CD4-positive, alpha-beta memory T cell (primary cell): ENCODE measurements around the gene CACNA2D2. TPM values are rescaled to one million over a fixed set of nuclear protein-coding genes. Genes with fewer than 3 reads are reported as not detected.

ENCODE experiments used
- CTCF ChIA-PET: fragments of 350-600 bp; sonication (Branson Sonifier 250); formaldehyde crosslinking; loops from one replicate; lab custom pipeline; 2021; ENCODE audit warnings: inconsistent platforms; ENCODE audit not compliant: partially characterized antibody; lab: Charles Lee
- POLR2A ChIA-PET: fragments of 350-600 bp; sonication (Branson Sonifier 250); formaldehyde crosslinking; loops from one replicate; lab custom pipeline; 2021; ENCODE audit not compliant: partially characterized antibody; lab: Charles Lee
- DNase-seq, 5 donors: peaks; one replicate each; pipeline versions ENCODE4 v3.0.0 to v3.0.0-alpha.2; 2020 to 2022; ENCODE audit warnings: mixed read lengths in 1 of 5
- H3K27ac ChIP-seq: one replicate; pipeline ENCODE4 v1.7.0; 2013; ENCODE audit warnings: low read depth, low read length
- H3K27me3 ChIP-seq: 2 replicates; pipeline ENCODE4 v1.7.0; 2013; ENCODE audit warnings: mild to moderate bottlenecking, low read length, moderate library complexity; ENCODE audit not compliant: insufficient read depth
- H3K36me3 ChIP-seq: 2 replicates; pipeline ENCODE4 v1.7.0; 2013; ENCODE audit warnings: mild to moderate bottlenecking, low read length, moderate library complexity; ENCODE audit not compliant: insufficient read depth
- H3K4me1 ChIP-seq: 2 replicates; pipeline ENCODE4 v1.7.0; 2013; ENCODE audit warnings: mild to moderate bottlenecking, low read length, moderate library complexity; ENCODE audit not compliant: insufficient read depth
- H3K4me3 ChIP-seq, 2 donors: one replicate each; pipeline ENCODE4 v1.7.0; 2013; ENCODE audit warnings: low read length in 2 of 2, mild to moderate bottlenecking in 1 of 2
- H3K9me3 ChIP-seq, 2 donors: one replicate each; pipeline ENCODE4 v1.7.0; 2013; ENCODE audit warnings: low read length in 2 of 2, control low read depth in 1 of 2; ENCODE audit not compliant: control insufficient read depth in 1 of 2
- H3K27ac Mint-ChIP-seq, 7 donors: one replicate each; pipeline ENCODE4 v1.8.0; 2020 to 2021; ENCODE audit warnings: mixed read lengths in 7 of 7, mild to moderate bottlenecking in 6 of 7, inconsistent platforms in 3 of 7, moderate library complexity in 3 of 7
- H3K27me3 Mint-ChIP-seq, 2 donors: one replicate each; pipeline ENCODE4 v1.8.0; 2020 to 2021; ENCODE audit warnings: mixed read lengths in 2 of 2
- H3K36me3 Mint-ChIP-seq, 2 donors: one replicate each; pipeline ENCODE4 v1.8.0; 2020 to 2021; ENCODE audit warnings: mixed read lengths in 2 of 2, inconsistent platforms in 1 of 2, mild to moderate bottlenecking in 1 of 2
- H3K4me1 Mint-ChIP-seq, 4 donors: one replicate each; pipeline ENCODE4 v1.8.0; 2020 to 2021; ENCODE audit warnings: mixed read lengths in 4 of 4, mild to moderate bottlenecking in 1 of 4
- H3K4me3 Mint-ChIP-seq, 8 donors: one replicate each; pipeline ENCODE4 v1.8.0; 2020 to 2021; ENCODE audit warnings: mixed read lengths in 8 of 8, mild to moderate bottlenecking in 7 of 8, moderate library complexity in 6 of 8, inconsistent platforms in 3 of 8
- H3K9me3 Mint-ChIP-seq, 8 donors: one replicate each; pipeline ENCODE4 v1.8.0; 2020 to 2021; ENCODE audit warnings: mixed read lengths in 8 of 8, mild to moderate bottlenecking in 5 of 8, inconsistent platforms in 3 of 8, moderate library complexity in 1 of 8
- intact Hi-C: fragments of 100-400 bp; cut with micrococcal nuclease; formaldehyde crosslinking; loops from one replicate; pipeline ENCODE4 v1.15.1; 2023
- polyA plus RNA-seq, 2 donors: library from polyadenylated mRNA; unstranded; fragments of 300-500 nt; fragmentation: Illumina TruSeq; gene quantifications; one replicate each; pipeline ENCODE4 v1.2.3, GENCODE V29; 2021
- total RNA-seq, 2 experiments: library from RNA; stranded (reverse); gene quantifications; one replicate each; pipeline ENCODE4 v1.2.3, GENCODE V29; 2021

Gene CACNA2D2
- total and polyA plus RNA-seq, 4 experiments from 2014 or later: 0.24 to 1.9 (median 1.7) TPM; not detected in 1

GRCh38 chr3:50354186-50354764, 149.2 kb downstream of the CACNA2D2 start:
- Histone ChIP-seq H3K36me3 (peaks cover 34% of the 10 kb centered on the region), H3K4me3 (no peak overlapping the region), H3K4me1 (peaks cover 60% of the 10 kb centered on the region), H3K27me3 (no peaks in the 10 kb centered on the region), H3K27ac (no peak overlapping the region), H3K9me3 (no peaks in the 10 kb centered on the region)
- Mint-ChIP-seq H3K4me1 (peaks cover 36 to 79% (median 57%) of the 10 kb centered on the region in 4 donors), H3K9me3 (no peaks in the 10 kb centered on the region), H3K4me3 (no peak overlapping the region), H3K27me3 (no peaks in the 10 kb centered on the region), H3K36me3 (peaks cover 6 to 64% of the 10 kb centered on the region in 2 donors), H3K27ac (peak overlapping the region in 1 of 7 donors; percentile 41)
- intact Hi-C loops: loop anchor here (5.0 kb wide), 1 partner anchor 258 kb away; the partner anchor contains the start of gene CISH
- no peak for DNase-seq
- CTCF ChIA-PET: interaction anchor here (1.2 kb wide), 1 partner anchor 14 kb away, joined by 4 read pairs; the partner anchor contains the start of gene RASSF1
- POLR2A ChIA-PET: interaction anchor here (0.6 to 23.7 kb wide), 4 partner anchors 10 to 1893 kb away, joined by 3 to 595 read pairs (median 4); partner anchors contain the start of genes RASSF1, TUSC2 and ZMYND10

GRCh38 chr3:50353245-50354004, 150.0 kb downstream of the CACNA2D2 start:
- Mint-ChIP-seq H3K4me3 (peak overlapping the region in 2 of 8 donors; percentile 13 to 18), H3K9me3 (no peaks in the 10 kb centered on the region), H3K4me1 (peaks cover 37 to 82% (median 61%) of the 10 kb centered on the region in 4 donors), H3K27ac (peak overlapping the region in 2 of 7 donors; percentile 25 to 38), H3K27me3 (no peaks in the 10 kb centered on the region), H3K36me3 (peaks cover 6 to 65% of the 10 kb centered on the region in 2 donors)
- DNase-seq: no peak
- peaks cover 39% of the 10 kb centered on the region for H3K36me3 ChIP-seq
- no peak overlapping the region for H3K4me3 ChIP-seq
- H3K27ac ChIP-seq: no peak overlapping the region
- intact Hi-C loops: loop anchor here (5.0 kb wide), 1 partner anchor 259 kb away; the partner anchor contains the start of gene CISH
- CTCF ChIA-PET: interaction anchor here (0.8 to 1.4 kb wide), 4 partner anchors 13 to 1147 kb away, joined by 3 to 6 read pairs (median 4); partner anchors contain the start of genes HYAL3, NAA80 and RASSF1
- POLR2A ChIA-PET: interaction anchor here (0.9 to 23.7 kb wide), 4 partner anchors 11 to 18 kb away, joined by 3 to 595 read pairs (median 4); partner anchors contain the start of genes RASSF1, TUSC2 and ZMYND10
- no peaks in the 10 kb centered on the region for H3K27me3 ChIP-seq
- H3K4me1 ChIP-seq: peaks cover 62% of the 10 kb centered on the region
- no peaks in the 10 kb centered on the region for H3K9me3 ChIP-seq

- no peak for DNase-seq
- Mint-ChIP-seq H3K4me1 (peaks cover 33 to 82% (median 58%) of the 10 kb centered on the region in 4 donors), H3K27ac (peak overlapping the region in 3 of 7 donors; percentile 23 to 38 (median 25)), H3K27me3 (no peaks in the 10 kb centered on the region), H3K9me3 (no peaks in the 10 kb centered on the region), H3K4me3 (peak overlapping the region in 3 of 8 donors; percentile 18 to 43 (median 27)), H3K36me3 (peaks cover 6 to 67% of the 10 kb centered on the region in 2 donors)
- peaks cover 62% of the 10 kb centered on the region for H3K4me1 ChIP-seq
- no peaks in the 10 kb centered on the region for H3K9me3 ChIP-seq
- no peak overlapping the region for H3K4me3 ChIP-seq
- H3K27ac ChIP-seq: no peak overlapping the region
- intact Hi-C loops: loop anchor here (5.0 kb wide), 1 partner anchor 260 kb away; the partner anchor contains the start of gene CISH
- peaks cover 45% of the 10 kb centered on the region for H3K36me3 ChIP-seq
- H3K27me3 ChIP-seq: no peaks in the 10 kb centered on the region
- CTCF ChIA-PET: interaction anchor here (0.7 to 1.4 kb wide), 4 partner anchors 16 to 1148 kb away, joined by 3 to 6 read pairs (median 3); partner anchors contain the start of genes HYAL3, IFRD2 and NAA80
- POLR2A ChIA-PET: interaction anchor here (0.9 to 23.7 kb wide), 2 partner anchors 12 to 17 kb away, joined by 3 to 595 read pairs; partner anchors contain the start of genes RASSF1, TUSC2 and ZMYND10
Measured at GRCh38 chr3:50352781-50353180, 150.7 kb downstream of the CACNA2D2 start.

- peak overlapping the region; percentile 91 to 99 (median 96) for H3K4me3 Mint-ChIP-seq
Measured at GRCh38 chr3:50351323-50351697, 152.1 kb downstream of the CACNA2D2 start.

GRCh38 chr3:50350527-50351322, 152.7 kb downstream of the CACNA2D2 start, which contains the start of the genes CYB561D2 and NPRL2:
Gene CYB561D2 (plus strand): TSS chr3:50350862. CDS start chr3:50351434, 572 bp downstream.
Gene NPRL2 (minus strand): TSS chr3:50350775. CDS start chr3:50350652, 123 bp downstream.
- Mint-ChIP-seq H3K4me1 (peaks cover 28 to 78% (median 53%) of the 10 kb centered on the region in 4 donors), H3K27me3 (no peaks in the 10 kb centered on the region), H3K4me3 (peak within 1 kb of the TSS; percentile 91 to 99 (median 96)), H3K9me3 (no peaks in the 10 kb centered on the region), H3K27ac (peak within 1 kb of the TSS; percentile 96 to 99 (median 99)), H3K36me3 (peaks cover 6 to 62% of the 10 kb centered on the region in 2 donors)
- H3K36me3 ChIP-seq: peaks cover 35% of the 10 kb centered on the region
- peak within 1 kb of the TSS; percentile 66 to 98 for H3K4me3 ChIP-seq
- POLR2A ChIA-PET: interaction anchor here (0.7 to 23.7 kb wide), 20 partner anchors 11 to 1257 kb away, joined by 3 to 595 read pairs (median 4); partner anchors contain the start of genes C3orf18, DCAF1, HEMK1 and HYAL3
- H3K27me3 ChIP-seq: no peaks in the 10 kb centered on the region
- H3K9me3 ChIP-seq: no peaks in the 10 kb centered on the region
- peak; percentile 99 to 100 (median 99) for DNase-seq
- H3K4me1 ChIP-seq: peaks cover 58% of the 10 kb centered on the region
- intact Hi-C loops: loop anchor here (1.0 to 5.0 kb wide), 6 partner anchors 9 to 262 kb away; partner anchors contain the start of genes CISH, HYAL3, IFRD2 and NAA80
- H3K27ac ChIP-seq: peak within 1 kb of the TSS; percentile 94
- CTCF ChIA-PET: interaction anchor here (0.7 to 4.5 kb wide), 11 partner anchors 10 to 1039 kb away, joined by 3 to 84 read pairs (median 4); partner anchors contain the start of genes RASSF1 and TUSC2

More at GRCh38 chr3:50351323-50351697, 152.1 kb downstream of the CACNA2D2 start:
- H3K36me3 Mint-ChIP-seq: peaks cover 6 to 64% of the 10 kb centered on the region in 2 donors
- peak overlapping the region; percentile 94 for H3K27ac ChIP-seq
- ChIA-PET CTCF (interaction anchor here (1.0 to 2.8 kb wide), 4 partner anchors 10 to 1038 kb away, joined by 3 to 31 read pairs (median 4); no protein-coding TSS in a partner anchor), POLR2A (interaction anchor here (1.2 to 23.7 kb wide), 11 partner anchors 10 to 262 kb away, joined by 3 to 595 read pairs (median 8); partner anchors contain the start of genes C3orf18, HEMK1, HYAL3 and IFRD2)
- H3K9me3 ChIP-seq: no peaks in the 10 kb centered on the region
- H3K27me3 Mint-ChIP-seq: no peaks in the 10 kb centered on the region
- H3K27ac Mint-ChIP-seq: peak overlapping the region; percentile 96 to 99 (median 99)
- peaks cover 38% of the 10 kb centered on the region for H3K36me3 ChIP-seq
- intact Hi-C loops: loop anchor here (1.0 to 5.0 kb wide), 3 partner anchors 8 to 261 kb away; partner anchors contain the start of genes CISH and TMEM115
- peak overlapping the region; percentile 66 to 98 for H3K4me3 ChIP-seq
- H3K27me3 ChIP-seq: no peaks in the 10 kb centered on the region
- no peak for DNase-seq
- H3K9me3 Mint-ChIP-seq: no peaks in the 10 kb centered on the region
- H3K4me1 ChIP-seq: peaks cover 60% of the 10 kb centered on the region
- H3K4me1 Mint-ChIP-seq: peaks cover 26 to 79% (median 53%) of the 10 kb centered on the region in 4 donors
